ENCODE measurements around the gene PRRT1. TPM values are rescaled to one million over a fixed set of nuclear protein-coding genes. Genes with fewer than 3 reads are reported as not detected.
"Not testable (repeated sequence)": the region's sequence is repeated elsewhere in the genome, so short reads cannot be mapped to it uniquely, and the experiment has no call there.

Gene PRRT1
- total RNA-seq, 2 experiments from 2014 or later = 1.1 to 1.6 TPM

DNA sequence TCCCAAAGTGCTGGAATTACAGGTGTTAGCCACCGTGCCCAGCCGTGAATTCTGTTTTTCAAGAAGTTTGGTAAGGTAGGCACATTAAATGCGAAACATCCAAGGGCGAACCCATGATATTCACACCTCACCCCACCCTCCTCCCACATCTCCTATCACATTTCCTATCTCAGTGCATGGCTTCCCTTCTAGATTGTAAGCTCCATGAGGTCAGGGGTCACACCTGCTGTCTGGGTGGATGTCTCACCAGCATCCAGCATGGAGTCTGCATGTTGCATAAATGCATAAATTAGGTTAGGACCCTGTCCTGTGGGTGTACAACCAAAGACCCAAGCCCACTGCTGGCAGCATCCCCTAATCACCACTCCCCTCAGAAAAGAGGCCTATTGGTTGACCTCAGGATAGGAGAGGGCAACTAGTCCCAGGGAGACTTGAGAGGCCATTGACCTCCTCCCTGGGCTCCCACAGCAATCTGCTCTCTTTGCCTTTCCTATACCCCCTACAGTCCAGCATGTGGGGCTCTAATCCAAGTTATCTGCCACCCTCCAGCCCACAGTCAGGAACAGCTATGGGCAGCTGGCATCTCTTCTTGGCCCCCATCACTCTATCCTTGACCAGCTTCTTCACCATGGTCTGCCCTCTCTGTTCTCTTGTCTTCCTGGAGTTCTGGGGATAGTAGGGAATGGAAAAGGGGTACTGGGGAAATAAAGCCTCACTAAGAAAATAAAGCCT, 4.2 kb downstream of the PRRT1 start:
- Mint-ChIP-seq H3K27ac (no peak overlapping the region), H3K9me3 (no peaks in the 10 kb centered on the region), H3K4me3 (peak overlapping the region; percentile 78), H3K27me3 (peaks cover 23% of the 10 kb centered on the region), H3K36me3 (ENCODE audit: low read depth) (peaks cover 3% of the 10 kb centered on the region), H3K4me1 (ENCODE audit: low read depth) (peaks cover 35% of the 10 kb centered on the region)
- intact Hi-C loops (cut with micrococcal nuclease) = no loop called here
- TF ChIP-seq CTCF (IDR thresholded peaks at IDR 0.05) = no peak
- ChIA-PET POLR2A (no interaction called here), CTCF (interaction anchor here (0.6 to 3.7 kb wide), 6 partner anchors 18 to 747 kb away, joined by 3 to 21 read pairs (median 4); partner anchors contain the start of genes ATF6B and TAP2)
- ATAC-seq (no peak), DNase-seq (no peak)

GRCh38 chr6:32146687-32147086, 5.1 kb downstream of the PRRT1 start:
- ChIA-PET POLR2A (interaction anchor here (1.0 kb wide), 1 partner anchor 22 kb away, joined by 4 read pairs; no protein-coding TSS in a partner anchor), CTCF (interaction anchor here (3.7 kb wide), 1 partner anchor 28 kb away, joined by 21 read pairs; no protein-coding TSS in a partner anchor)
- peaks cover 28% of the 10 kb centered on the region for H3K4me1 Mint-ChIP-seq (ENCODE audit: low read depth)
- H3K36me3 Mint-ChIP-seq (ENCODE audit: low read depth) = peaks cover 3% of the 10 kb centered on the region
- DNase-seq (no peak), ATAC-seq (no peak)
- TF ChIP-seq CTCF (IDR thresholded peaks at IDR 0.05) = no peak
- intact Hi-C loops (cut with micrococcal nuclease) = no loop called here
- no peak overlapping the region for H3K4me3 Mint-ChIP-seq
- no peak overlapping the region for H3K27ac Mint-ChIP-seq
- no peaks in the 10 kb centered on the region for H3K9me3 Mint-ChIP-seq
- H3K27me3 Mint-ChIP-seq = peaks cover 23% of the 10 kb centered on the region

- DNase-seq (no peak), ATAC-seq (no peak)
- H3K27ac Mint-ChIP-seq = no peak overlapping the region
- TF ChIP-seq CTCF (IDR thresholded peaks at IDR 0.05) = no peak
- peaks cover 23% of the 10 kb centered on the region for H3K27me3 Mint-ChIP-seq
- no peaks in the 10 kb centered on the region for H3K9me3 Mint-ChIP-seq
- intact Hi-C loops (cut with micrococcal nuclease) = no loop called here
- peaks cover 3% of the 10 kb centered on the region for H3K36me3 Mint-ChIP-seq (ENCODE audit: low read depth)
- H3K4me1 Mint-ChIP-seq (ENCODE audit: low read depth) = peaks cover 27% of the 10 kb centered on the region
- ChIA-PET CTCF (interaction anchor here (3.7 kb wide), 1 partner anchor 28 kb away, joined by 21 read pairs; no protein-coding TSS in a partner anchor), POLR2A (interaction anchor here (1.0 kb wide), 1 partner anchor 21 kb away, joined by 4 read pairs; no protein-coding TSS in a partner anchor)
- no peak overlapping the region for H3K4me3 Mint-ChIP-seq
Measured at GRCh38 chr6:32146287-32146686, 5.5 kb downstream of the PRRT1 start.

DNA sequence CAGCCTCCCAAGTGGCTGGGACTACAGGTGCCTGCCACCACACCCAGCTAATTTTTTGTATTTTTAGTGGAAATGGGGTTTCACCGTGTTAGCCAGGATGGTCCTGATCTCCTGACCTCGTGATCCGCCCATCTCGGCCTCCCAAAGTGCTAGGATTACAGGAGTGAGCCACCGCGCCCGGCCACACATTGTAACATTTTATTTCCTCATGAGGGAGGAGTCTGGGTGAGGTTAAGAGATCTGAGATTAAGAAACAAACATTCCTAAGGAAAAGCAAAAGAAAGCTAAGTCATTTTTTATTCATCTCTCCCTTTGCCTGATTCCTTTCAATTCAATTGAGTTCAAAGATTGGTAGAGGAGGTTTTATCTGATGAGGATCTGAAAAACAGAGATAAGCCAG, 7.5 kb downstream of the PRRT1 start:
- H3K27ac Mint-ChIP-seq; POLR2A ChIA-PET; H3K4me3 Mint-ChIP-seq; H3K36me3 Mint-ChIP-seq (ENCODE audit: low read depth); intact Hi-C loops (cut with micrococcal nuclease); ATAC-seq; H3K9me3 Mint-ChIP-seq; DNase-seq: not testable (repeated sequence)
- CTCF ChIA-PET = interaction anchor here (1.4 kb wide), 1 partner anchor 26 kb away, joined by 5 read pairs; no protein-coding TSS in a partner anchor
- peaks cover 14% of the 10 kb centered on the region for H3K27me3 Mint-ChIP-seq
- peaks cover 14% of the 10 kb centered on the region for H3K4me1 Mint-ChIP-seq (ENCODE audit: low read depth)

- Mint-ChIP-seq H3K4me1 (ENCODE audit: low read depth) (no peaks in the 10 kb centered on the region), H3K36me3 (ENCODE audit: low read depth) (no peaks in the 10 kb centered on the region), H3K27ac (no peak overlapping the region), H3K4me3 (no peak overlapping the region), H3K9me3 (no peaks in the 10 kb centered on the region), H3K27me3 (no peaks in the 10 kb centered on the region)
- ChIA-PET CTCF (interaction anchor here (1.1 kb wide), 1 partner anchor 18 kb away, joined by 3 read pairs; no protein-coding TSS in a partner anchor), POLR2A (no interaction called here)
- intact Hi-C loops (cut with micrococcal nuclease) = no loop called here
- ATAC-seq = no peak
- DNase-seq = no peak
- no peak for TF ChIP-seq CTCF (IDR thresholded peaks at IDR 0.05)
Measured at GRCh38 chr6:32140420-32141046, 11.2 kb downstream of the PRRT1 start.
